B cell (primary cell): Measurements from ENCODE around the gene MAD1L1. TPM values are rescaled to one million over a fixed set of nuclear protein-coding genes. Genes with fewer than 3 reads are reported as not detected.

Experiments used
- ATAC-seq: fragments of 200-7000 bp; cut with Tn5 transposase; one replicate; pipeline ENCODE4 v1.10.0; 2021; ENCODE audit warnings: low read depth, mild to moderate bottlenecking, moderate number of reproducible peaks, moderate library complexity
- CTCF ChIA-PET: fragments of 350-600 bp; sonication (Branson Sonifier 250); formaldehyde crosslinking; loops from one replicate; lab custom pipeline; 2021; ENCODE audit warnings: antibody characterized with exemption, inconsistent platforms; lab: Charles Lee
- POLR2A ChIA-PET: fragments of 350-600 bp; sonication (Branson Sonifier 250); formaldehyde crosslinking; loops from one replicate; lab custom pipeline; 2021; ENCODE audit warnings: antibody characterized with exemption; lab: Charles Lee
- DNase-seq: peaks from one replicate; pipeline ENCODE4 v3.0.0; 2013
- H2AFZ ChIP-seq: 2 replicates; pipeline ENCODE4 v1.6.1; 2012; ENCODE audit warnings: mild to moderate bottlenecking, low read depth, low read length; ENCODE audit not compliant: insufficient read depth, poor library complexity, severe bottlenecking
- H3K27ac ChIP-seq, 2 donors: 1 replicate in 1 of 2; 2 replicates in 1 of 2; pipeline ENCODE4 v1.5.1; 2012 to 2013; ENCODE audit warnings: low read length in 2 of 2, mild to moderate bottlenecking in 2 of 2, moderate library complexity in 1 of 2
- H3K27me3 ChIP-seq, 4 experiments: fragments of 200-600 bp in 1 of 4; sonication (generic) in 1 of 4; replicated peaks in 1 of 4; 1 replicate in 2 of 4; 2 replicates in 2 of 4; pipeline versions ENCODE4 v1.6.1 to v1.7.0; 2013 to 2016; ENCODE audit warnings: low read length in 3 of 4, mild to moderate bottlenecking in 2 of 4, mixed read lengths in 1 of 4, moderate library complexity in 1 of 4; ENCODE audit not compliant: insufficient read depth in 4 of 4, control insufficient read depth in 3 of 4; ENCODE audit errors: control extremely low read depth in 1 of 4
- H3K36me3 ChIP-seq, 2 experiments: replicated peaks in 1 of 2; 1 replicate in 1 of 2; 2 replicates in 1 of 2; pipeline versions ENCODE4 v1.6.1 to v1.7.1; 2013; ENCODE audit warnings: low read length in 1 of 2; ENCODE audit not compliant: insufficient read depth in 2 of 2, control insufficient read depth in 1 of 2; ENCODE audit errors: control extremely low read depth in 1 of 2, extremely low read depth in 1 of 2
- H3K4me1 ChIP-seq, 2 donors: fragments of 200-600 bp in 1 of 2; sonication (generic) in 1 of 2; 1 replicate in 1 of 2; 2 replicates in 1 of 2; pipeline versions ENCODE4 v1.5.1 to v1.6.1; 2013 to 2017; ENCODE audit warnings: low read length in 2 of 2; ENCODE audit not compliant: control insufficient read depth in 2 of 2, insufficient read depth in 2 of 2
- H3K4me2 ChIP-seq: replicated peaks from 2 replicates; pipeline ENCODE3; 2012; ENCODE audit warnings: mild to moderate bottlenecking, low read depth, low read length; ENCODE audit not compliant: poor library complexity, severe bottlenecking
- H3K4me3 ChIP-seq, 5 experiments: fragments of 200-600 bp in 1 of 5; sonication (generic) in 1 of 5; 1 replicate in 3 of 5; 2 replicates in 2 of 5; pipeline versions ENCODE4 v1.5.1 to v1.7.0; 2011 to 2016; ENCODE audit warnings: low read length in 4 of 5, mild to moderate bottlenecking in 4 of 5, low read depth in 2 of 5, control low read depth in 1 of 5, moderate library complexity in 1 of 5; ENCODE audit not compliant: insufficient read depth in 1 of 5; ENCODE audit errors: control extremely low read depth in 1 of 5, extremely low read depth in 1 of 5
- H3K79me2 ChIP-seq: fragments of 200-600 bp; sonication (generic); one replicate; pipeline ENCODE4 v1.6.0; 2016; ENCODE audit warnings: low read length; ENCODE audit not compliant: control insufficient read depth, insufficient read depth
- H3K9ac ChIP-seq: fragments of 200-600 bp; sonication (generic); 2 replicates; pipeline ENCODE4 v1.6.1; 2017; ENCODE audit warnings: mild to moderate bottlenecking, low read length, moderate library complexity
- H3K9me3 ChIP-seq, 3 donors: one replicate each; pipeline versions ENCODE4 v1.6.1 to v1.7.1; 2013; ENCODE audit warnings: low read length in 2 of 3; ENCODE audit not compliant: control insufficient read depth in 2 of 3, insufficient read depth in 1 of 3; ENCODE audit errors: control extremely low read depth in 1 of 3
- H4K20me1 ChIP-seq: 2 replicates; pipeline ENCODE4 v1.6.0; 2012; ENCODE audit warnings: mild to moderate bottlenecking, low read length; ENCODE audit not compliant: insufficient read depth, control insufficient read depth, poor library complexity, severe bottlenecking
- H3K27ac Mint-ChIP-seq: one replicate; pipeline ENCODE4 v1.8.0; 2021; ENCODE audit warnings: mixed read lengths
- H3K27me3 Mint-ChIP-seq: one replicate; pipeline ENCODE4 v1.8.0; 2021; ENCODE audit warnings: mixed read lengths
- H3K4me1 Mint-ChIP-seq: one replicate; pipeline ENCODE4 v1.8.0; 2021; ENCODE audit warnings: mixed read lengths
- H3K4me3 Mint-ChIP-seq: one replicate; pipeline ENCODE4 v1.8.0; 2021; ENCODE audit warnings: mixed read lengths
- H3K9me3 Mint-ChIP-seq: one replicate; pipeline ENCODE4 v1.8.0; 2022; ENCODE audit warnings: mixed read lengths; ENCODE audit not compliant: insufficient read depth
- CTCF ChIP-seq: fragments of 200-600 bp; IDR thresholded peaks from one replicate; pipeline ENCODE4 v1.8.0; 2022; ENCODE audit warnings: antibody characterized with exemption, mild to moderate bottlenecking
- EZH2 ChIP-seq: IDR thresholded peaks from 2 replicates; pipeline ENCODE4 v1.6.1; 2012; ENCODE audit warnings: borderline replicate concordance, low read depth, mild to moderate bottlenecking, moderate library complexity, low read length; ENCODE audit not compliant: insufficient read depth, poor library complexity, severe bottlenecking
- WGBS: methylation state at CpG from one replicate; pipeline ENCODE4 v1.1.5; 2013; ENCODE audit warnings: missing lambda C conversion rate; ENCODE audit not compliant: insufficient coverage; 5-methylcytosine and 5-hydroxymethylcytosine counted together
- intact Hi-C: fragments of 100-400 bp; cut with micrococcal nuclease; formaldehyde crosslinking; loops from one replicate; pipeline ENCODE4 v1.10.0; 2022
- polyA plus RNA-seq: library from polyadenylated mRNA; depleted of rRNA; stranded (reverse); fragments of >200 nt; gene quantifications from 2 replicates; pipeline ENCODE4 v1.2.3, GENCODE V29; 2012
- total RNA-seq, 2 donors: library from RNA; stranded (reverse); fragments of 120-200 nt in 1 of 2; gene quantifications; 1 replicate in 1 of 2; 2 replicates in 1 of 2; pipeline versions ENCODE4 v1.2.3 to v1.2.4, GENCODE V29; 2013 to 2022

The MAD1L1 gene
- total and polyA plus RNA-seq, 2 donors (not counting 1 experiment from before 2014, with no cell fraction given): 86.7 to 110 TPM

GRCh38 chr7:2217206-2217605 is 15.5 kb downstream of the MAD1L1 start:
- H3K27ac Mint-ChIP-seq: no peak overlapping the region
- Histone ChIP-seq H3K36me3 (peaks cover 0 to 65% of the 10 kb centered on the region in 2 experiments), H3K27me3 (no peaks in the 10 kb centered on the region), H3K4me3 (no peak overlapping the region), H3K27ac (no peak overlapping the region), H3K79me2 (peaks cover 8% of the 10 kb centered on the region), H3K9me3 (peaks cover 0 to 4% (median 0%) of the 10 kb centered on the region in 3 donors), H3K4me2 (no peak overlapping the region), H4K20me1 (no peaks in the 10 kb centered on the region), H2AFZ (no peak overlapping the region), H3K9ac (no peak overlapping the region), H3K4me1 (no peaks in the 10 kb centered on the region)
- H3K27me3 Mint-ChIP-seq: no peaks in the 10 kb centered on the region
- POLR2A ChIA-PET: no interaction called here
- WGBS: 90% methylated on average over 10 of the region's 10 CpGs
- DNase-seq: no peak
- CTCF ChIA-PET: interaction anchor here (0.5 to 1.4 kb wide), 3 partner anchors 14 to 131 kb away, joined by 3 to 5 read pairs (median 4); no protein-coding TSS in a partner anchor
- no peak for ATAC-seq
- intact Hi-C loops: no loop called here
- H3K9me3 Mint-ChIP-seq: no peaks in the 10 kb centered on the region
- no peaks in the 10 kb centered on the region for H3K4me1 Mint-ChIP-seq
- H3K4me3 Mint-ChIP-seq: no peak overlapping the region
- TF ChIP-seq CTCF (no peak), EZH2 (no peak)

- no peaks in the 10 kb centered on the region for H3K4me1 ChIP-seq
- ATAC-seq: no peak
- H4K20me1 ChIP-seq: no peaks in the 10 kb centered on the region
- no peak overlapping the region for H3K4me3 ChIP-seq
- H2AFZ ChIP-seq: no peak overlapping the region
- no peaks in the 10 kb centered on the region for H3K27me3 Mint-ChIP-seq
- WGBS: 96% methylated on average over 17 of the region's 17 CpGs
- H3K4me1 Mint-ChIP-seq: no peaks in the 10 kb centered on the region
- no peak overlapping the region for H3K4me3 Mint-ChIP-seq
- no peak overlapping the region for H3K27ac Mint-ChIP-seq
- H3K27me3 ChIP-seq: no peaks in the 10 kb centered on the region
- H3K36me3 ChIP-seq: peaks cover 0 to 66% of the 10 kb centered on the region in 2 experiments
- intact Hi-C loops: no loop called here
- peaks cover 4% of the 10 kb centered on the region for H3K79me2 ChIP-seq
- ChIA-PET CTCF (interaction anchor here (0.6 kb wide), 1 partner anchor 32 kb away, joined by 4 read pairs; no protein-coding TSS in a partner anchor), POLR2A (no interaction called here)
- H3K4me2 ChIP-seq: no peak overlapping the region
- no peak for DNase-seq
- H3K9ac ChIP-seq: no peak overlapping the region
- H3K9me3 Mint-ChIP-seq: no peaks in the 10 kb centered on the region
- no peak overlapping the region for H3K27ac ChIP-seq
- TF ChIP-seq CTCF (no peak), EZH2 (no peak)
- peaks cover 0 to 4% (median 0%) of the 10 kb centered on the region in 3 donors for H3K9me3 ChIP-seq
These were observed 16.9 kb downstream of the MAD1L1 start for GRCh38 chr7:2215851-2216250.
